HCT116 (cell line): ENCODE measurements around the gene CHST11.

ENCODE experiments used
- CEBPB ChIP-seq: IDR thresholded peaks from 2 replicates; pipeline ENCODE4 v1.6.1; 2012; ENCODE audit warnings: low read depth
- EZH2 ChIP-seq: fragments of 200-600 bp; sonication (generic); IDR thresholded peaks from 2 replicates; pipeline ENCODE4 v1.6.1; 2017; ENCODE audit warnings: antibody characterized with exemption, mixed run types
- FOSL1 ChIP-seq: IDR thresholded peaks from 2 replicates; pipeline ENCODE4 v1.6.1; 2012; ENCODE audit warnings: low read depth
- POLR2A ChIP-seq: IDR thresholded peaks from 2 replicates; pipeline ENCODE4 v1.7.0; 2011; ENCODE audit warnings: borderline replicate concordance; ENCODE audit not compliant: insufficient read depth, insufficient read length; ENCODE audit errors: extremely low read depth
- POLR2AphosphoS5 ChIP-seq: IDR thresholded peaks from 2 replicates; pipeline ENCODE4 v1.6.1; 2011; ENCODE audit warnings: mild to moderate bottlenecking, low read depth, low read length, moderate library complexity
- RAD21 ChIP-seq: IDR thresholded peaks from 2 replicates; pipeline ENCODE4 v1.6.1; 2012; ENCODE audit warnings: low read depth, mild to moderate bottlenecking
- REST ChIP-seq: IDR thresholded peaks from 2 replicates; pipeline ENCODE4 v1.6.1; 2012; ENCODE audit warnings: low read depth
- SP1 ChIP-seq: IDR thresholded peaks from 2 replicates; pipeline ENCODE4 v1.6.1; 2012; ENCODE audit warnings: low read depth
- YY1 ChIP-seq: IDR thresholded peaks from 2 replicates; pipeline ENCODE4 v1.6.1; 2011; ENCODE audit warnings: low read length, low read depth, moderate library complexity, mild to moderate bottlenecking; ENCODE audit not compliant: insufficient replicate concordance; ENCODE audit errors: extremely low read depth
- ZNF274 ChIP-seq: fragments of 200-500 bp; sonication (Bioruptor generic); IDR thresholded peaks from 2 replicates; pipeline ENCODE4 v1.6.1; 2014; ENCODE audit warnings: mild to moderate bottlenecking, low read depth, low read length, inconsistent platforms
- TF ChIP-seq, protein P1 (sequence below), 3 experiments: fragments of 200-600 bp in 1 of 3; sonication (generic) in 1 of 3; IDR thresholded peaks in 2 of 3; conservative IDR thresholded peaks in 1 of 3; 2 replicates each; pipeline ENCODE4 v1.5.1; 2012 to 2017; ENCODE audit warnings: low read depth in 2 of 3, low read length in 2 of 3, antibody characterized with exemption in 1 of 3, borderline replicate concordance in 1 of 3, control low read depth in 1 of 3, mild to moderate bottlenecking in 1 of 3, mixed read lengths in 1 of 3, mixed run types in 1 of 3, moderate library complexity in 1 of 3; ENCODE audit not compliant: insufficient read depth in 1 of 3
- TF ChIP-seq, protein P2 (sequence below): IDR thresholded peaks from 2 replicates; pipeline ENCODE4 v1.6.1; 2012

GRCh38 chr12:104733717-104734175, 277.0 kb downstream of the CHST11 start:
- no peak for TF ChIP-seq EZH2
- TF ChIP-seq CEBPB, result no peak
- TF ChIP-seq POLR2A, result no peak
- TF ChIP-seq, protein P1, sequence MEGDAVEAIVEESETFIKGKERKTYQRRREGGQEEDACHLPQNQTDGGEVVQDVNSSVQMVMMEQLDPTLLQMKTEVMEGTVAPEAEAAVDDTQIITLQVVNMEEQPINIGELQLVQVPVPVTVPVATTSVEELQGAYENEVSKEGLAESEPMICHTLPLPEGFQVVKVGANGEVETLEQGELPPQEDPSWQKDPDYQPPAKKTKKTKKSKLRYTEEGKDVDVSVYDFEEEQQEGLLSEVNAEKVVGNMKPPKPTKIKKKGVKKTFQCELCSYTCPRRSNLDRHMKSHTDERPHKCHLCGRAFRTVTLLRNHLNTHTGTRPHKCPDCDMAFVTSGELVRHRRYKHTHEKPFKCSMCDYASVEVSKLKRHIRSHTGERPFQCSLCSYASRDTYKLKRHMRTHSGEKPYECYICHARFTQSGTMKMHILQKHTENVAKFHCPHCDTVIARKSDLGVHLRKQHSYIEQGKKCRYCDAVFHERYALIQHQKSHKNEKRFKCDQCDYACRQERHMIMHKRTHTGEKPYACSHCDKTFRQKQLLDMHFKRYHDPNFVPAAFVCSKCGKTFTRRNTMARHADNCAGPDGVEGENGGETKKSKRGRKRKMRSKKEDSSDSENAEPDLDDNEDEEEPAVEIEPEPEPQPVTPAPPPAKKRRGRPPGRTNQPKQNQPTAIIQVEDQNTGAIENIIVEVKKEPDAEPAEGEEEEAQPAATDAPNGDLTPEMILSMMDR (IDR thresholded peaks at IDR 0.05 in 2 of 3, conservative IDR thresholded peaks at IDR 0.05 in 1 of 3; ENCODE audit: borderline replicate concordance in 1 of 3, insufficient read depth in 1 of 3, low read depth in 2 of 3, low read length in 2 of 3), result peak; percentile 8 to 46 (median 42); a peak in 4 of 6 replicates
- no peak for TF ChIP-seq YY1
- TF ChIP-seq FOSL1, result no peak
- no peak for TF ChIP-seq POLR2AphosphoS5
- no peak for TF ChIP-seq REST
- TF ChIP-seq SP1, result no peak
- TF ChIP-seq, protein P2, sequence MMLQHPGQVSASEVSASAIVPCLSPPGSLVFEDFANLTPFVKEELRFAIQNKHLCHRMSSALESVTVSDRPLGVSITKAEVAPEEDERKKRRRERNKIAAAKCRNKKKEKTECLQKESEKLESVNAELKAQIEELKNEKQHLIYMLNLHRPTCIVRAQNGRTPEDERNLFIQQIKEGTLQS, result no peak
- TF ChIP-seq ZNF274, result no peak
- TF ChIP-seq RAD21, result peak; percentile 74
